ENCODE results near the gene NXPH1. TPM values are rescaled to one million over a fixed set of nuclear protein-coding genes. Genes with fewer than 3 reads are reported as not detected.

The NXPH1 gene
- total RNA-seq, 3 donors from 2014 or later (not counting 1 experiment from before 2014, with no cell fraction given) = not detected

GRCh38 chr7:8753355-8753754, 319.9 kb downstream of the NXPH1 start:
- no peaks in the 10 kb centered on the region for H3K36me3 ChIP-seq (ENCODE audit: control insufficient read depth, insufficient read depth, low read length)
- intact Hi-C loops (cut with micrococcal nuclease) = no loop called here
- H3K4me3 Mint-ChIP-seq = no peak overlapping the region

GRCh38 chr7:8761731-8762130, 328.3 kb downstream of the NXPH1 start:
- no peak overlapping the region for H3K27ac Mint-ChIP-seq
- Histone ChIP-seq H3K36me3 (ENCODE audit: control insufficient read depth, insufficient read depth, low read length) (no peaks in the 10 kb centered on the region), H3K4me3 (ENCODE audit: low read length) (no peak overlapping the region), H3K27me3 (ENCODE audit: control insufficient read depth, insufficient read depth, low read length) (no peaks in the 10 kb centered on the region), H3K4me1 (ENCODE audit: control insufficient read depth, insufficient read depth, low read length) (no peaks in the 10 kb centered on the region), H3K27ac (ENCODE audit: low read length) (no peak overlapping the region), H3K9me3 (ENCODE audit: control insufficient read depth, insufficient read depth, low read length) (no peaks in the 10 kb centered on the region)
- H3K36me3 Mint-ChIP-seq = no peaks in the 10 kb centered on the region
- peaks cover 4 to 5% of the 10 kb centered on the region in 2 donors for H3K9me3 Mint-ChIP-seq
- H3K4me3 Mint-ChIP-seq = no peak overlapping the region
- H3K27me3 Mint-ChIP-seq (ENCODE audit: low read depth in 2 of 2) = no peaks in the 10 kb centered on the region
- no peak for TF ChIP-seq CTCF (IDR thresholded peaks at IDR 0.05)
- intact Hi-C loops (cut with micrococcal nuclease) = no loop called here
- ATAC-seq = no peak
- WGBS (ENCODE audit: insufficient coverage) = no CpG with 5 or more reads among the region's 1 CpG
- H3K4me1 Mint-ChIP-seq = no peaks in the 10 kb centered on the region
- DNase-seq = no peak

More at GRCh38 chr7:8753355-8753754, 319.9 kb downstream of the NXPH1 start:
- Histone ChIP-seq H3K4me3 (ENCODE audit: low read length) (no peak overlapping the region), H3K27me3 (ENCODE audit: control insufficient read depth, insufficient read depth, low read length) (no peaks in the 10 kb centered on the region), H3K9me3 (ENCODE audit: control insufficient read depth, insufficient read depth, low read length) (no peaks in the 10 kb centered on the region), H3K27ac (ENCODE audit: low read length) (no peak overlapping the region), H3K4me1 (ENCODE audit: control insufficient read depth, insufficient read depth, low read length) (no peaks in the 10 kb centered on the region)
- 90% methylated on average over 2 of the region's 3 CpGs for WGBS (ENCODE audit: insufficient coverage)
- DNase-seq = no peak
- H3K36me3 Mint-ChIP-seq = no peaks in the 10 kb centered on the region
- no peaks in the 10 kb centered on the region for H3K27me3 Mint-ChIP-seq (ENCODE audit: low read depth in 2 of 2)
- no peak overlapping the region for H3K27ac Mint-ChIP-seq
- TF ChIP-seq CTCF (IDR thresholded peaks at IDR 0.05) = no peak
- H3K9me3 Mint-ChIP-seq = peaks cover 2% of the 10 kb centered on the region in 2 donors
- H3K4me1 Mint-ChIP-seq = no peaks in the 10 kb centered on the region
- no peak for ATAC-seq

GRCh38 chr7:8762803-8763202, 329.4 kb downstream of the NXPH1 start:
- no peak for TF ChIP-seq CTCF (IDR thresholded peaks at IDR 0.05)
- Mint-ChIP-seq H3K36me3 (no peaks in the 10 kb centered on the region), H3K9me3 (peaks cover 4 to 6% of the 10 kb centered on the region in 2 donors), H3K27me3 (ENCODE audit: low read depth in 2 of 2) (no peaks in the 10 kb centered on the region), H3K27ac (no peak overlapping the region), H3K4me3 (no peak overlapping the region), H3K4me1 (no peaks in the 10 kb centered on the region)
- Histone ChIP-seq H3K4me1 (ENCODE audit: control insufficient read depth, insufficient read depth, low read length) (no peaks in the 10 kb centered on the region), H3K9me3 (ENCODE audit: control insufficient read depth, insufficient read depth, low read length) (no peaks in the 10 kb centered on the region), H3K4me3 (ENCODE audit: low read length) (no peak overlapping the region), H3K27ac (ENCODE audit: low read length) (no peak overlapping the region), H3K36me3 (ENCODE audit: control insufficient read depth, insufficient read depth, low read length) (no peaks in the 10 kb centered on the region), H3K27me3 (ENCODE audit: control insufficient read depth, insufficient read depth, low read length) (no peaks in the 10 kb centered on the region)
- WGBS (ENCODE audit: insufficient coverage) = 89% methylated on average over 8 of the region's 9 CpGs
- intact Hi-C loops (cut with micrococcal nuclease) = no loop called here
- ATAC-seq (no peak), DNase-seq (no peak)

- intact Hi-C loops (cut with micrococcal nuclease) = no loop called here
- no peak overlapping the region for H3K4me3 ChIP-seq (ENCODE audit: low read length)
- no peaks in the 10 kb centered on the region for H3K36me3 ChIP-seq (ENCODE audit: control insufficient read depth, insufficient read depth, low read length)
- H3K27me3 Mint-ChIP-seq (ENCODE audit: low read depth in 2 of 2) = no peaks in the 10 kb centered on the region
- no peak overlapping the region for H3K27ac ChIP-seq (ENCODE audit: low read length)
- no peak overlapping the region for H3K4me3 Mint-ChIP-seq
- peaks cover 1% of the 10 kb centered on the region for H3K36me3 Mint-ChIP-seq
- no peaks in the 10 kb centered on the region for H3K4me1 Mint-ChIP-seq
- no peaks in the 10 kb centered on the region for H3K4me1 ChIP-seq (ENCODE audit: control insufficient read depth, insufficient read depth, low read length)
- H3K27me3 ChIP-seq (ENCODE audit: control insufficient read depth, insufficient read depth, low read length) = no peaks in the 10 kb centered on the region
- H3K27ac Mint-ChIP-seq = no peak overlapping the region
- peaks cover 4 to 8% of the 10 kb centered on the region in 2 donors for H3K9me3 Mint-ChIP-seq
- DNase-seq (no peak), ATAC-seq (no peak)
- 100% methylated on average over 2 of the region's 3 CpGs for whole genome bisulfite sequencing (ENCODE audit: insufficient coverage)
- H3K9me3 ChIP-seq (ENCODE audit: control insufficient read depth, insufficient read depth, low read length) = no peaks in the 10 kb centered on the region
- TF ChIP-seq CTCF (IDR thresholded peaks at IDR 0.05) = no peak
These were observed 332.0 kb downstream of the NXPH1 start for GRCh38 chr7:8765374-8765773.

All from natural killer cell (primary cell).